ENCODE measurements around the gene TUBGCP6. TPM values are rescaled to one million over a fixed set of nuclear protein-coding genes. Genes with fewer than 3 reads are reported as not detected.

Gene TUBGCP6
- total and polyA plus RNA-seq, 2 donors (not counting 1 experiment from before 2014, with no cell fraction given) = 137 to 178 TPM

DNA sequence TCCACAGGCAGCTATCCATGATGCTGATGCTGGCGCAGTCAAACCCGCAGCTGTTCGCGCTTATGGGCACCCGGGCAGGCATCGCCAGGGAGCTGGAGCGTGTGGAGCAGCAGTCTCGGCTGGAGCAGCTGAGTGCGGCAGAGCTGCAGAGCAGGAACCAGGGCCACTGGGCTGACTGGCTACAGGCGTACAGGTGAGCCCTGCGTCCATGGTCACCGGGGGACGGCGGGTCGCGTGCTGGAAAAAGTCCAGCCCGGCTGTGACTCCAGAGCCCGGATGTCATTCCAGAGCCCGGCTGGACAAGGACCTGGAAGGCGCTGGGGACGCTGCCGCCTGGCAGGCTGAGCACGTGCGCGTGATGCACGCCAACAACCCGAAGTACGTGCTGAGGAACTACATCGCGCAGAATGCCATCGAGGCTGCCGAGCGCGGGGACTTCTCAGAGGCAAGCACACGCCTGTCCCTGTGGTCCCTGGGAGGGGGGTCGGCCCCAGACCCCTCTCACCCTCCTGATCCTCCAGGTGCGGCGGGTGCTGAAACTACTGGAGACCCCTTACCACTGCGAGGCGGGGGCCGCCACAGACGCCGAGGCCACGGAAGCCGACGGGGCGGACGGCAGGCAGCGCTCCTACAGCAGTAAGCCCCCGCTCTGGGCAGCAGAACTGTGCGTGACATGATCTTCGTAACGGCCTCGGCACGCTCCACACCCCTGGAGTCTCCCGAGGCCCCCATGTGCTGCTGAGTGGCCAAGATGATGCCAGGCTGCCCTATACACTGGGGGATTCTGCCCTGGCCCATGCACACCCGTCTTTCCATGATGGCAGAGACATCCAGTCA, 27.9 kb downstream of the TUBGCP6 start:
- no peak for TF ChIP-seq EZH2 (IDR thresholded peaks at IDR 0.05; ENCODE audit: borderline replicate concordance, insufficient read depth, low read depth, low read length, poor library complexity, severe bottlenecking)
- TF ChIP-seq, protein P1, sequence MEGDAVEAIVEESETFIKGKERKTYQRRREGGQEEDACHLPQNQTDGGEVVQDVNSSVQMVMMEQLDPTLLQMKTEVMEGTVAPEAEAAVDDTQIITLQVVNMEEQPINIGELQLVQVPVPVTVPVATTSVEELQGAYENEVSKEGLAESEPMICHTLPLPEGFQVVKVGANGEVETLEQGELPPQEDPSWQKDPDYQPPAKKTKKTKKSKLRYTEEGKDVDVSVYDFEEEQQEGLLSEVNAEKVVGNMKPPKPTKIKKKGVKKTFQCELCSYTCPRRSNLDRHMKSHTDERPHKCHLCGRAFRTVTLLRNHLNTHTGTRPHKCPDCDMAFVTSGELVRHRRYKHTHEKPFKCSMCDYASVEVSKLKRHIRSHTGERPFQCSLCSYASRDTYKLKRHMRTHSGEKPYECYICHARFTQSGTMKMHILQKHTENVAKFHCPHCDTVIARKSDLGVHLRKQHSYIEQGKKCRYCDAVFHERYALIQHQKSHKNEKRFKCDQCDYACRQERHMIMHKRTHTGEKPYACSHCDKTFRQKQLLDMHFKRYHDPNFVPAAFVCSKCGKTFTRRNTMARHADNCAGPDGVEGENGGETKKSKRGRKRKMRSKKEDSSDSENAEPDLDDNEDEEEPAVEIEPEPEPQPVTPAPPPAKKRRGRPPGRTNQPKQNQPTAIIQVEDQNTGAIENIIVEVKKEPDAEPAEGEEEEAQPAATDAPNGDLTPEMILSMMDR (IDR thresholded peaks at IDR 0.05) = no peak

DNA sequence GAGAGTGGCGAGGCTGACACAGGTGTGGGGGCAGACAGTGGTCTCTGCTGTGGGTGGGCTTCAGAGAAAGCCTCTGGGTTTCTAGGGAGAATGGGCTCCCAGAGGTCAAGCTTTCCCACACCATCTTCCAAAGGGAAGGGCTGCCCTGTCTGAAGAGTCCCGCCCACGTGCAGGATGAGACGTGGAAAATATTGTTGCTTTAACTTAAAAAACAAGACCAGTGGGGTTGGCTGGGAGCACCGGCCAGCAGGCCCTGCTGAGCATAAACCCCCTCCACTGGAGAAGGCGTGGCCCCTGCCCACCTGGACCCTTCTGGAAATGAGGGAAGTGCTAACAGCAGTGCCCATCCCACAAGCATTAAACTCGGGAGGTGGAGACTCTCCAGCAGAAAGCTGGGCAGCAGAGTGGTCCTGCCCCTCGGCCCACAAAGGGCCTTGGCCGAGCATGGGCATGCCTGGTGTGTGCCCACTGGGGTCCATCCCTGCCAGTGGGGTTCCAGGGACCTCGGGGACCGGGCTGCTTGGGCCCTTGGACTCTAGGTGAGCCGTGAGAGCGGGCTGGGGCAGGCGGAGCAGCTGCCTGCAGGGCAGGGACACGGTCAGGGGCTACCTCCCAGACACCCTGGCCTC, 28.7 kb downstream of the TUBGCP6 start:
- no peak for ATAC-seq (ENCODE audit: low read depth)

More for the DNA sequence above, 27.9 kb downstream of the TUBGCP6 start:
- Histone ChIP-seq H3K4me3 (ENCODE audit: control extremely low read depth in 1 of 5, extremely low read depth in 1 of 5, insufficient read depth in 1 of 5, low read depth in 2 of 5, low read length in 4 of 5) (no peak overlapping the region), H3K79me2 (ENCODE audit: control insufficient read depth, insufficient read depth, low read length) (peaks cover 12% of the 10 kb centered on the region), H3K36me3 (replicated peaks in 1 of 2; ENCODE audit: control extremely low read depth in 1 of 2, control insufficient read depth in 1 of 2, extremely low read depth in 1 of 2, insufficient read depth in 2 of 2, low read length in 1 of 2) (peaks cover 0 to 75% of the 10 kb centered on the region in 2 experiments), H4K20me1 (ENCODE audit: control insufficient read depth, insufficient read depth, low read length, poor library complexity, severe bottlenecking) (peaks cover 34% of the 10 kb centered on the region), H3K4me1 (ENCODE audit: control insufficient read depth in 2 of 2, insufficient read depth in 2 of 2, low read length in 2 of 2) (no peaks in the 10 kb centered on the region), H2AFZ (ENCODE audit: insufficient read depth, low read depth, low read length, poor library complexity, severe bottlenecking) (no peak overlapping the region), H3K27ac (ENCODE audit: low read length in 2 of 2) (no peak overlapping the region), H3K27me3 (replicated peaks in 1 of 4; ENCODE audit: control extremely low read depth in 1 of 4, control insufficient read depth in 3 of 4, insufficient read depth in 4 of 4, low read length in 3 of 4) (no peaks in the 10 kb centered on the region), H3K9ac (ENCODE audit: low read length) (no peak overlapping the region), H3K4me2 (replicated peaks; ENCODE audit: low read depth, low read length, poor library complexity, severe bottlenecking) (no peak overlapping the region), H3K9me3 (ENCODE audit: control extremely low read depth in 1 of 3, control insufficient read depth in 2 of 3, insufficient read depth in 1 of 3, low read length in 2 of 3) (no peaks in the 10 kb centered on the region)
- 98% methylated on average over 57 of the region's 57 CpGs for WGBS (ENCODE audit: insufficient coverage)
- ATAC-seq (ENCODE audit: low read depth) (no peak), DNase-seq (no peak)
- Mint-ChIP-seq H3K9me3 (ENCODE audit: insufficient read depth) (no peaks in the 10 kb centered on the region), H3K4me1 (peaks cover 4% of the 10 kb centered on the region), H3K27ac (peak overlapping the region; percentile 50), H3K4me3 (no peak overlapping the region), H3K27me3 (no peaks in the 10 kb centered on the region)
- CTCF ChIA-PET = no interaction called here
- intact Hi-C loops (cut with micrococcal nuclease) = no loop called here
- POLR2A ChIA-PET = no interaction called here

More for the DNA sequence above, 28.7 kb downstream of the TUBGCP6 start:
- intact Hi-C loops (cut with micrococcal nuclease) = no loop called here
- Histone ChIP-seq H3K27me3 (replicated peaks in 1 of 4; ENCODE audit: control extremely low read depth in 1 of 4, control insufficient read depth in 3 of 4, insufficient read depth in 4 of 4, low read length in 3 of 4) (no peaks in the 10 kb centered on the region), H3K9me3 (ENCODE audit: control extremely low read depth in 1 of 3, control insufficient read depth in 2 of 3, insufficient read depth in 1 of 3, low read length in 2 of 3) (no peaks in the 10 kb centered on the region), H4K20me1 (ENCODE audit: control insufficient read depth, insufficient read depth, low read length, poor library complexity, severe bottlenecking) (peaks cover 39% of the 10 kb centered on the region), H3K36me3 (replicated peaks in 1 of 2; ENCODE audit: control extremely low read depth in 1 of 2, control insufficient read depth in 1 of 2, extremely low read depth in 1 of 2, insufficient read depth in 2 of 2, low read length in 1 of 2) (peaks cover 0 to 71% of the 10 kb centered on the region in 2 experiments), H3K9ac (ENCODE audit: low read length) (no peak overlapping the region), H3K4me2 (replicated peaks; ENCODE audit: low read depth, low read length, poor library complexity, severe bottlenecking) (no peak overlapping the region), H2AFZ (ENCODE audit: insufficient read depth, low read depth, low read length, poor library complexity, severe bottlenecking) (no peak overlapping the region), H3K79me2 (ENCODE audit: control insufficient read depth, insufficient read depth, low read length) (peaks cover 15% of the 10 kb centered on the region), H3K27ac (ENCODE audit: low read length in 2 of 2) (no peak overlapping the region), H3K4me1 (ENCODE audit: control insufficient read depth in 2 of 2, insufficient read depth in 2 of 2, low read length in 2 of 2) (no peaks in the 10 kb centered on the region), H3K4me3 (ENCODE audit: control extremely low read depth in 1 of 5, extremely low read depth in 1 of 5, insufficient read depth in 1 of 5, low read depth in 2 of 5, low read length in 4 of 5) (no peak overlapping the region)
- 93% methylated on average over 11 of the region's 15 CpGs for WGBS (ENCODE audit: insufficient coverage)
- Mint-ChIP-seq H3K27me3 (no peaks in the 10 kb centered on the region), H3K4me3 (no peak overlapping the region), H3K9me3 (ENCODE audit: insufficient read depth) (no peaks in the 10 kb centered on the region), H3K4me1 (peaks cover 4% of the 10 kb centered on the region), H3K27ac (no peak overlapping the region)
- DNase-seq = no peak
- TF ChIP-seq EZH2 (IDR thresholded peaks at IDR 0.05; ENCODE audit: borderline replicate concordance, insufficient read depth, low read depth, low read length, poor library complexity, severe bottlenecking) = no peak
- TF ChIP-seq, protein P1 (IDR thresholded peaks at IDR 0.05) = no peak
- ChIA-PET CTCF (interaction anchor here (0.8 to 6.4 kb wide), 2 partner anchors 68 to 158 kb away, joined by 3 to 57 read pairs; partner anchors contain the start of gene TTLL8), POLR2A (no interaction called here)

Measured in B cell (primary cell).